ENCODE results near the gene KISS1R.

GRCh38 chr19:885536-886224, 31.5 kb upstream of the KISS1R start:
- TF ChIP-seq YY1 (IDR thresholded peaks at IDR 0.05) (no peak), RXRA (IDR thresholded peaks at IDR 0.05) (no peak), SP1 (IDR thresholded peaks at IDR 0.05) (no peak), EGR1 (IDR thresholded peaks at IDR 0.05; ENCODE audit: low read depth in 2 of 2) (no peak)
- TF ChIP-seq, protein P1, sequence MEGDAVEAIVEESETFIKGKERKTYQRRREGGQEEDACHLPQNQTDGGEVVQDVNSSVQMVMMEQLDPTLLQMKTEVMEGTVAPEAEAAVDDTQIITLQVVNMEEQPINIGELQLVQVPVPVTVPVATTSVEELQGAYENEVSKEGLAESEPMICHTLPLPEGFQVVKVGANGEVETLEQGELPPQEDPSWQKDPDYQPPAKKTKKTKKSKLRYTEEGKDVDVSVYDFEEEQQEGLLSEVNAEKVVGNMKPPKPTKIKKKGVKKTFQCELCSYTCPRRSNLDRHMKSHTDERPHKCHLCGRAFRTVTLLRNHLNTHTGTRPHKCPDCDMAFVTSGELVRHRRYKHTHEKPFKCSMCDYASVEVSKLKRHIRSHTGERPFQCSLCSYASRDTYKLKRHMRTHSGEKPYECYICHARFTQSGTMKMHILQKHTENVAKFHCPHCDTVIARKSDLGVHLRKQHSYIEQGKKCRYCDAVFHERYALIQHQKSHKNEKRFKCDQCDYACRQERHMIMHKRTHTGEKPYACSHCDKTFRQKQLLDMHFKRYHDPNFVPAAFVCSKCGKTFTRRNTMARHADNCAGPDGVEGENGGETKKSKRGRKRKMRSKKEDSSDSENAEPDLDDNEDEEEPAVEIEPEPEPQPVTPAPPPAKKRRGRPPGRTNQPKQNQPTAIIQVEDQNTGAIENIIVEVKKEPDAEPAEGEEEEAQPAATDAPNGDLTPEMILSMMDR (IDR thresholded peaks at IDR 0.05; ENCODE audit: low read depth, low read length, missing input control): no peak
- TF ChIP-seq, protein P2, sequence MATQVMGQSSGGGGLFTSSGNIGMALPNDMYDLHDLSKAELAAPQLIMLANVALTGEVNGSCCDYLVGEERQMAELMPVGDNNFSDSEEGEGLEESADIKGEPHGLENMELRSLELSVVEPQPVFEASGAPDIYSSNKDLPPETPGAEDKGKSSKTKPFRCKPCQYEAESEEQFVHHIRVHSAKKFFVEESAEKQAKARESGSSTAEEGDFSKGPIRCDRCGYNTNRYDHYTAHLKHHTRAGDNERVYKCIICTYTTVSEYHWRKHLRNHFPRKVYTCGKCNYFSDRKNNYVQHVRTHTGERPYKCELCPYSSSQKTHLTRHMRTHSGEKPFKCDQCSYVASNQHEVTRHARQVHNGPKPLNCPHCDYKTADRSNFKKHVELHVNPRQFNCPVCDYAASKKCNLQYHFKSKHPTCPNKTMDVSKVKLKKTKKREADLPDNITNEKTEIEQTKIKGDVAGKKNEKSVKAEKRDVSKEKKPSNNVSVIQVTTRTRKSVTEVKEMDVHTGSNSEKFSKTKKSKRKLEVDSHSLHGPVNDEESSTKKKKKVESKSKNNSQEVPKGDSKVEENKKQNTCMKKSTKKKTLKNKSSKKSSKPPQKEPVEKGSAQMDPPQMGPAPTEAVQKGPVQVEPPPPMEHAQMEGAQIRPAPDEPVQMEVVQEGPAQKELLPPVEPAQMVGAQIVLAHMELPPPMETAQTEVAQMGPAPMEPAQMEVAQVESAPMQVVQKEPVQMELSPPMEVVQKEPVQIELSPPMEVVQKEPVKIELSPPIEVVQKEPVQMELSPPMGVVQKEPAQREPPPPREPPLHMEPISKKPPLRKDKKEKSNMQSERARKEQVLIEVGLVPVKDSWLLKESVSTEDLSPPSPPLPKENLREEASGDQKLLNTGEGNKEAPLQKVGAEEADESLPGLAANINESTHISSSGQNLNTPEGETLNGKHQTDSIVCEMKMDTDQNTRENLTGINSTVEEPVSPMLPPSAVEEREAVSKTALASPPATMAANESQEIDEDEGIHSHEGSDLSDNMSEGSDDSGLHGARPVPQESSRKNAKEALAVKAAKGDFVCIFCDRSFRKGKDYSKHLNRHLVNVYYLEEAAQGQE (IDR thresholded peaks at IDR 0.05): no peak

Data from liver (tissue), 3 donors.